GM12891 (cell line): Measurements from ENCODE around the gene FGF14.

Source experiments
- POLR2A ChIP-seq: IDR thresholded peaks from 2 replicates; pipeline ENCODE4 v1.6.1; 2011; ENCODE audit warnings: low read depth, low read length, control low read depth
- POLR2AphosphoS5 ChIP-seq: IDR thresholded peaks from 2 replicates; pipeline ENCODE4 v1.6.1; 2011; ENCODE audit warnings: low read depth, low read length, control low read depth
- SPI1 ChIP-seq: IDR thresholded peaks from 2 replicates; pipeline ENCODE4 v1.6.1; 2011; ENCODE audit warnings: low read depth, low read length, control low read depth
- TAF1 ChIP-seq: IDR thresholded peaks from 2 replicates; pipeline ENCODE4 v1.6.1; 2011; ENCODE audit warnings: low read depth, low read length, control low read depth

GRCh38 chr13:101708115-101708514 lies 693.7 kb downstream of the FGF14 start:
- TF ChIP-seq POLR2A (no peak), POLR2AphosphoS5 (no peak), TAF1 (no peak), SPI1 (no peak)
